ENCODE results near the gene PRL. TPM values are rescaled to one million over a fixed set of nuclear protein-coding genes. Genes with fewer than 3 reads are reported as not detected.

Gene PRL
- total and polyA plus RNA-seq, 2 experiments from 2014 or later: not detected

GRCh38 chr6:22240025-22240424, 56.8 kb downstream of the PRL start:
- Histone ChIP-seq H3K27ac (ENCODE audit: low read depth) (no peak overlapping the region), H3K4me3 (no peak overlapping the region), H3K4me1 (ENCODE audit: insufficient read depth) (no peaks in the 10 kb centered on the region), H3F3A (replicated peaks; ENCODE audit: low read depth) (no peaks in the 10 kb centered on the region), H3K4me2 (no peak overlapping the region), H4K20me1 (replicated peaks; ENCODE audit: insufficient read depth) (no peaks in the 10 kb centered on the region), H3K27me3 (ENCODE audit: insufficient read depth) (no peaks in the 10 kb centered on the region), H3K9me2 (ENCODE audit: insufficient read depth) (0 out of 2 replicates have a peak, but pooled peaks cover 1% of the 10 kb centered on the region), H3K79me2 (replicated peaks; ENCODE audit: insufficient read depth) (no peaks in the 10 kb centered on the region), H2AFZ (no peak overlapping the region), H3K36me3 (ENCODE audit: insufficient read depth) (no peaks in the 10 kb centered on the region)
- DNase-seq (ENCODE audit: low spot score): no peak
- Mint-ChIP-seq H3K27me3 (ENCODE audit: insufficient read depth, low read depth, poor library complexity) (no peaks in the 10 kb centered on the region), H3K9me3 (peaks cover 16% of the 10 kb centered on the region), H3K27ac (no peak overlapping the region), H3K4me3 (no peak overlapping the region), H3K36me3 (ENCODE audit: low read depth) (no peaks in the 10 kb centered on the region), H3K4me1 (no peaks in the 10 kb centered on the region)
- TF ChIP-seq NANOG (IDR thresholded peaks at IDR 0.05; ENCODE audit: borderline replicate concordance) (no peak), EZH2phosphoT487 (IDR thresholded peaks at IDR 0.05; ENCODE audit: unreplicated experiment) (no peak), ZNF331 (CRISPR knock-in tag; IDR thresholded peaks at IDR 0.05; ENCODE audit: low read depth) (no peak), EZH2 (IDR thresholded peaks at IDR 0.05; ENCODE audit: low read depth, unreplicated experiment) (no peak), CTCF (conservative IDR thresholded peaks at IDR 0.05; ENCODE audit: low read depth in 2 of 2) (no peak), ZNF462 (CRISPR knock-in tag; IDR thresholded peaks at IDR 0.05) (no peak), REST (IDR thresholded peaks at IDR 0.05; ENCODE audit: unreplicated experiment) (no peak), CREB1 (CRISPR knock-in tag; IDR thresholded peaks at IDR 0.05; ENCODE audit: low read depth) (no peak)
- no peak for ATAC-seq

Data from GM23338 (cell line).